Skeletal muscle satellite cell (primary cell): Measurements from ENCODE around the gene EML1.

Source experiments
- H3K27me3 ChIP-seq: 2 replicates; pipeline ENCODE4 v1.7.0; 2013; ENCODE audit warnings: low read length; ENCODE audit not compliant: control insufficient read depth, insufficient read depth
- H3K36me3 ChIP-seq: 2 replicates; pipeline ENCODE4 v1.7.0; 2013; ENCODE audit warnings: mild to moderate bottlenecking, control low read depth, low read length; ENCODE audit not compliant: insufficient read depth
- H3K4me1 ChIP-seq: 2 replicates; pipeline ENCODE4 v1.7.0; 2013; ENCODE audit warnings: low read length; ENCODE audit not compliant: control insufficient read depth, insufficient read depth
- H3K4me2 ChIP-seq: 2 replicates; pipeline ENCODE4 v1.7.0; 2013; ENCODE audit warnings: mild to moderate bottlenecking, low read length
- H3K4me3 ChIP-seq: 2 replicates; pipeline ENCODE4 v1.7.0; 2013; ENCODE audit warnings: low read length
- H3K9ac ChIP-seq: 2 replicates; pipeline ENCODE4 v1.7.0; 2013; ENCODE audit warnings: mild to moderate bottlenecking, low read depth, low read length, moderate library complexity
- H3K9me3 ChIP-seq: replicated peaks from 2 replicates; pipeline ENCODE4 v1.7.0; 2013; ENCODE audit warnings: mild to moderate bottlenecking, control low read depth, low read length

Gene EML1

DNA sequence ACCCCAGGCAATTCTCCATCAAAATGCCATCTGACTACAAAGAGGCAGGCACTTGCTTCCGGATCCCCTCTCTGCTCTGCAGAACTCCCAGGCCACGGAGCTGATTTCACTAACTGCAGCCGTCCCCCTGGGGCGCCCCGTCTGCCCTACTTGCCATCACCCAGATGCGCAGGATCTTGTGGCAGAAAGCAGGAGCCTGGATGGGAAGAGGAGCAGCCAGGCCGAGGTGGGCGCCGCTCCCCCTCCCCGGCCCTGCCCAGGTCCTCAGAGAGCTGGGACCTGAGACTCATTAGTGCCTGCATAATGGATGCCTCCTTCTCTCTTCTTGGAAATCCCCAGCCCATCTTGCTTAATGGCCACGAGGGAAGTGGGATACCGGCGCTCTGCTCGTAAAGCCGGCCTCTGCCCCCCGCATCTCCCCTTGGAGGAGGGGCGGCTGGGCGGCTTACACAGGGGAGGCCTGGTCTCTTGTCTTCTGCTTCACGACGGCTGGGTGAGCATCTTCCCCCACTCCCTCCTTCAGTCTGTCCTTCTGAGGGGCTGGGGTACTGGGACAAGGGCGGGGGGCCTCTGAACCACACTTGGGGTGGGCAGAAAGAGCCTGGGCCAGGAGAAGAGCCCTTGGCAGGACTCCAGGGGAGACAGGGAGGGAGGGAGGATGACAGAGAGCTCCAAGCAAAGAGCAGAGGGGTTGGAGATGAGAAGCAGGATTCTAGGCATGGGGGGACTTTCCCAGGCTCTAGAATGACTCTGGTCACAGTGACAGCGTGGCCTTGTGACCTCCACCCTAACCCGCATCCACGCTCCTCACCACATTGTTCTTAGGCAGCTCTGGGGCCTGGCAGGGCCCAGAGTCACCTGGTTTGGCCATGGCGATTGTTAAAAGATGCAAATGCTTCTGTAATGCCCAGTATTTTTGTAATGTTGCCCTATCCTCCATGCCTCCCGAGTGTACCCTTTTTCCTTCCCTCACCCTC lies 19.4 kb upstream of the EML1 start:
- Histone ChIP-seq H3K9me3 (peaks cover 5% of the 10 kb centered on the region), H3K4me1 (peaks cover 38% of the 10 kb centered on the region), H3K9ac (peak overlapping the region; percentile 68), H3K36me3 (no peaks in the 10 kb centered on the region), H3K4me3 (no peak overlapping the region), H3K4me2 (peak overlapping the region; percentile 47), H3K27me3 (no peaks in the 10 kb centered on the region)

DNA sequence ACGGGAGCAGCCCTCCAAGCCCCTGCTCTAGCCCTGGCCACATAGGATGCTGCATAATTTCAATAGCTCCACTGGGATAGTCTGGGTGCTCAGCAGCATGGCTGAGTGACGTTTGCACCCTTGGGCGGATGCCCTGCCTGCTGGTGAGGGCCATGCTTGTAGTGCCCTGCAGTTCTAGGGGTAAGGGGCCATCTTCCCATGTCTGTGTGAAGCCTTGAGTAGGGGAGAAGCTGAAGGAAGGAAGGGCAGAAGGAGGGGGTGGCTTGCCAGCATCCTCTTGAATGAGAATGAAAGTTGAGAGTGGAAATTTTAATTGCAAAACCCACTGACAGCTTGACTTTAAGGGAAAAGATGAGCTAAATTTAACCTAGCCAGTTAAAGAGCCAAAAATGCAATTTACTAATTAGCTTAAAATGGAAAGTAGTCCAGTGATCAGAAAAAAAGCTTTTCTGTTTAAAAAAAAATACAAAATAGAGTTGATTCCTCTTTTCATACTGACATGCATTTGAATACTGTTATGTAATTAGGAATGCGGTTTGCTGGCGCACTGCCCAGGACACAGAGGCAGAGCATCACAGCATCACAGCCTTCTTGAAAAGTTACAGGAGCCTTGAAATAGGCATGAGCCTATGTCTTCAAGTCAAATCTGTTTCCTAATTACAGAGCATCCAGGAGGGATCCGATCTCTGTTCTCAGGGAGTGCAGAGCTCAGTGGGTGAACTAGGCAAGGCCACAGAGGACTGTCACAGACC lies 18.5 kb upstream of the EML1 start:
- Histone ChIP-seq H3K4me2 (no peak overlapping the region), H3K27me3 (no peaks in the 10 kb centered on the region), H3K9me3 (peaks cover 5% of the 10 kb centered on the region), H3K4me1 (peaks cover 39% of the 10 kb centered on the region), H3K36me3 (no peaks in the 10 kb centered on the region), H3K9ac (no peak overlapping the region), H3K4me3 (no peak overlapping the region)

DNA sequence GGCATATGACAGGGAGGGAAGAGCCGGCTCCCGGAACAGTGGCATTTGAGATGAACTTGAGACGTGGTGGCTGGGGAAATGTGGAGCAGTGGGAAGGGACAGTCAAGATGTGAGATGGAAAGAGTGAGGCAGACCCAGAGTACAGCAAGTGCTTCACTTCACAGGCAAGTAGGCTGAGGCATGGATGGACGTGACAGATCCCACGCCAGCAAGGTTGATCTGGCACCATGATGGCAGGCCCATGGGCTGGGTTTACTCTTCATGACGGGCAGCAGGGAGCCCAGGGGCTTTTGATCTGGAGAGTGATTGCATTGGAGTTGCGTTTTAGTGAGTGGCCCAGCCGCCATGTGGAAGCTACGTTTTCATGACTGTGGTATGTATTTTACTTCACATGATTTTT lies 17.9 kb upstream of the EML1 start:
- Histone ChIP-seq H3K36me3 (no peaks in the 10 kb centered on the region), H3K4me1 (peaks cover 39% of the 10 kb centered on the region), H3K27me3 (no peaks in the 10 kb centered on the region), H3K4me2 (no peak overlapping the region), H3K4me3 (no peak overlapping the region), H3K9ac (no peak overlapping the region), H3K9me3 (peaks cover 12% of the 10 kb centered on the region)

DNA sequence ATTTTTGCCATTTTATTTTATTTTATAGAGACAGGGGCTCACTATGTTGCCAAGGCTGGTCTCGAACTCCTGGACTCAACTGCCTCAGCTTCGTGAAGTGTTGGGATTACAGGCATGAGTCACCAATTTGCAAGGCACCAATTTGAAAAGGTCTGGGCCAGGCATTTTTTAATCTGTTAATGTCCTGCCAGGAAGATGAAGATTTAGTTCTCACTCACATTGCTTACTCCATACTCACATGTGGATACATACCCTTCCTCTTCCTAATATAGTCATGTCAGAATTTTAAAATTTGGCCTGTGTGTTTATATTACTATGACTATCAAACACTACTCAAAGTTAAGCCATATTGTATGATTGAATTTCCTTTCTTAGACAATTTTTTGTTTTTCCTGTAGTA lies 15.3 kb upstream of the EML1 start:
- Histone ChIP-seq H3K4me2 (no peak overlapping the region), H3K27me3 (no peaks in the 10 kb centered on the region), H3K9me3 (peaks cover 12% of the 10 kb centered on the region), H3K36me3 (no peaks in the 10 kb centered on the region), H3K4me1 (peaks cover 27% of the 10 kb centered on the region), H3K4me3 (no peak overlapping the region), H3K9ac (no peak overlapping the region)

DNA sequence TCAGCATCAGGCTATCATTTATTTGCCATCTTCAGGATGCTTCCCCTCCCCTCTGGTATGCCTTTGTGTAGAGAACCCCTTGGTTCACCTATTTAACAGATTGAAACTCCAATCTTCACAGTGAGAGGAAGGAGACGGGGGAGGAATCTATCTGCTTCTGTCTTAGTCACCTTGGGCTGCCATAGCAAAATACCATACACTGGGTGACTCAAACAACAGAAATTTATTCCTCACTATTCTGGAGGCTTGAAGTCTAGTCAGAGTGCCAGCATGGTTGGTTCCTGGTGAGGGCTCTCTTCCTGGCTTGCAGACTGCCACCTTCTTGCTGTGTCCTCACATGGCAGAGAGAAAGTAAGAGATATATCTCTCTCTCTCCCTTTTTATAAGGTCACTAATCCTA lies 13.5 kb upstream of the EML1 start:
- peaks cover 10% of the 10 kb centered on the region for H3K4me1 ChIP-seq
- H3K4me2 ChIP-seq: no peak overlapping the region
- no peak overlapping the region for H3K9ac ChIP-seq
- H3K27me3 ChIP-seq: no peaks in the 10 kb centered on the region
- peaks cover 12% of the 10 kb centered on the region for H3K9me3 ChIP-seq
- no peaks in the 10 kb centered on the region for H3K36me3 ChIP-seq
- H3K4me3 ChIP-seq: no peak overlapping the region

DNA sequence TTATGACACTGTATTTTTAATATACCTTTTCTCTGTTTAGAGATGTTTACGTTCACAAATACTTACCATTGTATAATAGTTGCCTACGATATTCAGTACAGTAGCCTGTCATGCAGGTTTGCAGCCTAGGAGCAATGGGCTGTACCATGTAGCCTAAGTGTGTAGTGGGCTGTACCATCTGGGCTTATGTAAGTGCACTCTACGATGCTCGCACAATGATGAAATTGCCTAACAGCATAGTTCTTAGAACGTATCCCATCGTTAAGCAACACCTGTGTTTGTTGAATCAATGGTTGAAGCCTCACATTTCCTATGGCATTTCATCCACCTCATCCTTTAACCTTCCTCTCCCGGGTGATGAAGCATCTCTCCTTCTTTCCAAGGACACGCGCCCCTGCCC lies 12.5 kb upstream of the EML1 start:
- Histone ChIP-seq H3K9me3 (peaks cover 12% of the 10 kb centered on the region), H3K9ac (no peak overlapping the region), H3K36me3 (no peaks in the 10 kb centered on the region), H3K4me1 (peaks cover 5% of the 10 kb centered on the region), H3K27me3 (no peaks in the 10 kb centered on the region), H3K4me2 (no peak overlapping the region), H3K4me3 (no peak overlapping the region)

- Histone ChIP-seq H3K4me1 (peaks cover 5% of the 10 kb centered on the region), H3K36me3 (no peaks in the 10 kb centered on the region), H3K9ac (no peak overlapping the region), H3K27me3 (no peaks in the 10 kb centered on the region), H3K4me3 (no peak overlapping the region), H3K4me2 (no peak overlapping the region), H3K9me3 (peaks cover 12% of the 10 kb centered on the region)
Observed at GRCh38 chr14:99781091-99781490, 12.1 kb upstream of the EML1 start.

GRCh38 chr14:99781853-99782610 lies 11.2 kb upstream of the EML1 start:
- Histone ChIP-seq H3K4me3 (no peak overlapping the region), H3K9ac (no peak overlapping the region), H3K4me1 (peaks cover 5% of the 10 kb centered on the region), H3K9me3 (peaks cover 12% of the 10 kb centered on the region), H3K4me2 (no peak overlapping the region), H3K27me3 (no peaks in the 10 kb centered on the region), H3K36me3 (no peaks in the 10 kb centered on the region)

DNA sequence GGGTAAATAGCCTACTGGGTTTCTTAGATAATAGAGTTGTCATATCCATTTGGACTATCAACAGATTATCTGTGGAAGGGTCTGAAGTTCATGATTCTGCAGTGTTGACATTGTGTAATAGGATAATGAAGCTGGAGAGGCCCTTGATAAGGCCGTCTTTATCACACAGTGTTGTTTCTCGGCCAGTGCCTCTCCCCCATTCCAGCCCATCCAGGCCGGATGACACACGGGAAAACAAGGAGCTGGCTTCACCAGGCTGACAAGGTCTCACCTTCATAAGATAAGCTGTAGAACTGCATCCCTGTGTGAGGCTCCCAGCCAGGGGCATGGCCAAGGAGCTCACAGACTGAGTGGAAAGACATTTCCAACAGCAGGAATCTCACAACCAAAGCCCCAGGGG lies 8.7 kb upstream of the EML1 start:
- H3K4me2 ChIP-seq: no peak overlapping the region
- peaks cover 7% of the 10 kb centered on the region for H3K9me3 ChIP-seq
- H3K9ac ChIP-seq: no peak overlapping the region
- H3K4me3 ChIP-seq: no peak overlapping the region
- H3K36me3 ChIP-seq: no peaks in the 10 kb centered on the region
- H3K27me3 ChIP-seq: no peaks in the 10 kb centered on the region
- H3K4me1 ChIP-seq: peaks cover 2% of the 10 kb centered on the region

DNA sequence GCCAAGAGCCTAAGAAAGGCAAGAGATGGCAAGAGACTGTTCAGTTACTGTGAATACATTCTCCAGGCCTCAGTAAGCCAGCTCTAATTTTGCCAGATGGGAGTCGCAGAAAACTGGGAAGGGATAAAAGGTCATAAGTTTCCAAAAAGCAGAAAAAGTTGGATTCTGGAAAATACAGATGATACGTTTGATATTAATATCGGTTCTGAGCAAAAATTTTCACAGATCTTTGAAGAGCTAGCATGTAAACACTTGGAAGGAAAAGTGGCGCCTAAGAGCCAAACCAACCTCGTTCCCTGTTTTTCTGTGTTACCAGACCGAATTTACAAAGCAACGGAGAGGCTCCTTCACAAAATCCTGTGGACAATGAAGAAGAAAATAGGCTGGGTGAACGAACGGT lies 7.8 kb upstream of the EML1 start:
- H3K4me1 ChIP-seq: no peaks in the 10 kb centered on the region
- no peaks in the 10 kb centered on the region for H3K27me3 ChIP-seq
- no peaks in the 10 kb centered on the region for H3K36me3 ChIP-seq
- H3K9ac ChIP-seq: no peak overlapping the region
- H3K4me3 ChIP-seq: no peak overlapping the region
- no peak overlapping the region for H3K4me2 ChIP-seq
- no peaks in the 10 kb centered on the region for H3K9me3 ChIP-seq

DNA sequence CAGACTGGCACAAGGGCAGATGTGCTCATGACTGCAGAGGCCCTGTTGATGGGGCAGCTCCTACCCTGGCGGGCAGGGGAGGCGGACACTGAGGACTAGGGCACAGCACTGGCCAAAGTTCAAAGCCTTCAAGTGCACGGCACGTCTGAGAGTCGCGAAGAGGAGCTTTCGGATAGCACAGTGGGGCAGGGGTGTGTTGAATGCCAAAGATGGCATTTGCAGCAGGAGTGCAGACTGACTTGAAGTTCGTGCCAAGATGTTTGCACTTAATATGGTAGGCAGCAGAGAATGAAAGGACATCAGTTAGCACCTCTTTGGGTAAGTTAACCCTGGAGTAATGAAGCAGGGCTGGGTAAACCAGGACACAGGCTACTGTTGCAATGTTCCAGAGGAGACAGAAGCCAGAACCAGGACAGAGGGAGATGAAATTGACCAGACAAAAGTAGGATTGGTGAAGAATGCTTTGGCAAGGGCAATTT lies 6.7 kb upstream of the EML1 start:
- no peaks in the 10 kb centered on the region for H3K4me1 ChIP-seq
- H3K9ac ChIP-seq: no peak overlapping the region
- no peaks in the 10 kb centered on the region for H3K27me3 ChIP-seq
- no peak overlapping the region for H3K4me3 ChIP-seq
- no peaks in the 10 kb centered on the region for H3K36me3 ChIP-seq
- H3K4me2 ChIP-seq: no peak overlapping the region
- H3K9me3 ChIP-seq: no peaks in the 10 kb centered on the region
